NCI-H1092 treated with DMSO at 0.1 percent for 48 hours (cell line): ENCODE data around the gene MICAL1.
"Not testable (repeated sequence)": the region's sequence is repeated elsewhere in the genome, so short reads cannot be mapped to it uniquely, and the experiment has no call there.

Experiments used
- DNase-seq: peaks from one replicate; lab custom pipeline; 2025; lab: John Stamatoyannopoulos, UW

MICAL1 gene

GRCh38 chr6:109475625-109476024 lies 20.1 kb upstream of the MICAL1 start:
- DNase-seq, result no peak

GRCh38 chr6:109474995-109475394 lies 19.4 kb upstream of the MICAL1 start:
- no peak for DNase-seq

GRCh38 chr6:109473120-109473519 lies 17.5 kb upstream of the MICAL1 start:
- DNase-seq, result no peak

GRCh38 chr6:109472132-109472995 lies 16.8 kb upstream of the MICAL1 start:
- DNase-seq, result no peak

GRCh38 chr6:109471105-109471810 lies 15.7 kb upstream of the MICAL1 start:
- no peak for DNase-seq

GRCh38 chr6:109469591-109470189 lies 14.1 kb upstream of the MICAL1 start:
- no peak for DNase-seq

GRCh38 chr6:109467696-109468095 lies 12.1 kb upstream of the MICAL1 start:
- DNase-seq, result no peak

GRCh38 chr6:109466212-109466923 lies 10.8 kb upstream of the MICAL1 start:
- no peak for DNase-seq

- DNase-seq, result peak; percentile 92
Measured at GRCh38 chr6:109465772-109466171, 10.2 kb upstream of the MICAL1 start.

- no peak for DNase-seq
Measured at GRCh38 chr6:109461733-109462526, 6.4 kb upstream of the MICAL1 start.

- not testable (repeated sequence) for DNase-seq
Measured at GRCh38 chr6:109461205-109461604, 5.6 kb upstream of the MICAL1 start.

GRCh38 chr6:109460161-109460829 lies 4.7 kb upstream of the MICAL1 start:
- no peak for DNase-seq

- no peak for DNase-seq
Measured at GRCh38 chr6:109458774-109459531, 3.4 kb upstream of the MICAL1 start.

- DNase-seq, result no peak
Measured at GRCh38 chr6:109457562-109457996, 2.0 kb upstream of the MICAL1 start.

- DNase-seq, result no peak
Measured at GRCh38 chr6:109456710-109457561, 1.4 kb upstream of the MICAL1 start.

GRCh38 chr6:109456111-109456583 lies 575 bp upstream of the MICAL1 start:
- DNase-seq, result peak; percentile 30

GRCh38 chr6:109454496-109455436 lies 806 bp downstream of the MICAL1 start:
- DNase-seq, result peak; percentile 69
